Panc1 (cell line): ENCODE measurements around the gene ZNF521. TPM values are rescaled to one million over a fixed set of nuclear protein-coding genes. Genes with fewer than 3 reads are reported as not detected.

ENCODE experiments used
- ATAC-seq: fragments of 200-7000 bp; cut with Tn5 transposase; 2 replicates; pipeline ENCODE4 v1.9.1; 2020; ENCODE audit warnings: mild to moderate bottlenecking, moderate library complexity
- BruUV-seq: library from RNA; stranded (reverse); fragments of 400-500 nt; replicated peaks from 2 replicates; lab custom pipeline; 2021; lab: Mats Ljungman, UMichigan
- CTCF ChIA-PET: fragments of 300-600 bp; sonication (Branson Sonifier 250); formaldehyde crosslinking; loops from one replicate; lab custom pipeline; 2022; ENCODE audit warnings: antibody characterized with exemption; lab: Charles Lee
- POLR2A ChIA-PET: fragments of 300-600 bp; sonication (Branson Sonifier 250); formaldehyde crosslinking; loops from one replicate; lab custom pipeline; 2022; ENCODE audit warnings: antibody characterized with exemption; lab: Charles Lee
- DNase-seq: peaks from one replicate; pipeline ENCODE4 v3.0.0-alpha.2; 2010; ENCODE audit warnings: low read depth, low spot score
- H3K27ac ChIP-seq: 2 replicates; pipeline ENCODE4 v1.5.1; 2011; ENCODE audit warnings: mild to moderate bottlenecking, low read length, inconsistent platforms
- H3K27me3 ChIP-seq: fragments of 200-500 bp; sonication (Bioruptor generic); 2 replicates; pipeline ENCODE4 v1.6.0; 2014; ENCODE audit warnings: low read length, inconsistent platforms; ENCODE audit not compliant: control insufficient read depth, insufficient read depth
- H3K36me3 ChIP-seq: fragments of 200-500 bp; sonication (Bioruptor generic); 2 replicates; pipeline ENCODE4 v1.5.1; 2014; ENCODE audit warnings: inconsistent platforms, mild to moderate bottlenecking, low read length, moderate library complexity; ENCODE audit not compliant: control insufficient read depth, insufficient read depth
- H3K4me1 ChIP-seq: 2 replicates; pipeline ENCODE4 v1.5.1; 2011; ENCODE audit warnings: inconsistent platforms, mild to moderate bottlenecking, low read length, moderate library complexity; ENCODE audit not compliant: control insufficient read depth, insufficient read depth
- H3K4me3 ChIP-seq, 2 experiments: 2 replicates each; pipeline ENCODE4 v1.5.1; 2011 to 2012; ENCODE audit warnings: low read depth in 2 of 2, low read length in 2 of 2, mild to moderate bottlenecking in 2 of 2, inconsistent platforms in 1 of 2, moderate library complexity in 1 of 2
- H3K9me3 ChIP-seq: fragments of 200-500 bp; sonication (Bioruptor generic); 2 replicates; pipeline ENCODE4 v1.5.1; 2014; ENCODE audit warnings: low read depth, mild to moderate bottlenecking, inconsistent platforms, low read length, moderate library complexity; ENCODE audit not compliant: control insufficient read depth, insufficient read depth
- CTCF ChIP-seq: fragments of 450-650 bp; IDR thresholded peaks from 2 replicates; pipeline ENCODE4 v1.5.1; 2017; ENCODE audit warnings: mild to moderate bottlenecking
- POLR2AphosphoS5 ChIP-seq: IDR thresholded peaks from 2 replicates; pipeline ENCODE4 v1.6.1; 2012; ENCODE audit warnings: mild to moderate bottlenecking, low read depth, low read length, moderate library complexity
- REST ChIP-seq, 2 experiments: IDR thresholded peaks; 2 replicates each; pipeline ENCODE4 v1.6.1; 2011 to 2012; ENCODE audit warnings: low read depth in 2 of 2, control low read depth in 1 of 2, low read length in 1 of 2, mild to moderate bottlenecking in 1 of 2, moderate library complexity in 1 of 2; ENCODE audit not compliant: insufficient read depth in 1 of 2
- SIN3A ChIP-seq: IDR thresholded peaks from 2 replicates; pipeline ENCODE4 v1.6.1; 2012; ENCODE audit warnings: low read depth, mild to moderate bottlenecking, low read length, moderate library complexity, borderline replicate concordance; ENCODE audit not compliant: insufficient read depth
- TCF7L2 ChIP-seq: IDR thresholded peaks from 2 replicates; pipeline ENCODE4 v1.6.1; 2011; ENCODE audit warnings: mild to moderate bottlenecking, low read depth, low read length, inconsistent platforms
- in situ Hi-C: cut with HindIII; loops from 2 replicates; pipeline ENCODE4 v1.10.0; 2016; ENCODE audit warnings: low sequenced_read_pairs, low pct_unique_long_range_greater_than_20kb
- intact Hi-C: fragments of 100-400 bp; cut with micrococcal nuclease; formaldehyde crosslinking; loops from one replicate; pipeline ENCODE4 v1.10.0; 2022; ENCODE audit not compliant: unreplicated experiment
- total RNA-seq: library from RNA; stranded (reverse); gene quantifications from one replicate; pipeline ENCODE4 v1.2.1, GENCODE V29; 2021; ENCODE audit not compliant: unreplicated experiment

Gene ZNF521
- total RNA-seq, 1 experiment from 2014 or later: 0.15 TPM

GRCh38 chr18:25295624-25296138, 56.3 kb downstream of the ZNF521 start:
- DNase-seq: no peak
- no peaks in the 10 kb centered on the region for H3K4me1 ChIP-seq
- ChIA-PET POLR2A (no interaction called here), CTCF (no interaction called here)
- BruUV-seq: no TSS peak
- in situ Hi-C loops: no loop called here
- no peaks in the 10 kb centered on the region for H3K36me3 ChIP-seq
- no peak overlapping the region for H3K4me3 ChIP-seq
- intact Hi-C loops: no loop called here
- no peak overlapping the region for H3K27ac ChIP-seq
- H3K9me3 ChIP-seq: no peaks in the 10 kb centered on the region
- no peak for TF ChIP-seq SIN3A
- TF ChIP-seq CTCF: no peak
- no peaks in the 10 kb centered on the region for H3K27me3 ChIP-seq
- ATAC-seq: no peak

- ATAC-seq (no peak), DNase-seq (no peak)
- intact Hi-C loops (no loop called here), in situ Hi-C loops (no loop called here)
- ChIA-PET POLR2A (no interaction called here), CTCF (no interaction called here)
- Histone ChIP-seq H3K27ac (no peak overlapping the region), H3K27me3 (peaks cover 4% of the 10 kb centered on the region; the same call in 1 of the 2 replicates), H3K4me3 (no peak overlapping the region), H3K9me3 (no peaks in the 10 kb centered on the region), H3K36me3 (no peaks in the 10 kb centered on the region), H3K4me1 (no peaks in the 10 kb centered on the region)
- BruUV-seq: no TSS peak
- TF ChIP-seq TCF7L2 (no peak), POLR2AphosphoS5 (no peak), SIN3A (no peak), REST (IDR thresholded peaks at IDR 0.05; ENCODE audit: insufficient read depth in 1 of 2, low read depth in 2 of 2, low read length in 1 of 2) (no peak), CTCF (no peak)
Observed at GRCh38 chr18:25291150-25291549, 60.8 kb downstream of the ZNF521 start.
